Prostate gland (tissue), 2 donors: Measurements from ENCODE around the gene MAPKAP1. TPM values are rescaled to one million over a fixed set of nuclear protein-coding genes. Genes with fewer than 3 reads are reported as not detected.

Experiments
- DNase-seq: peaks from one replicate; pipeline ENCODE4 v3.0.0-alpha.2; 2019; ENCODE audit warnings: low spot score
- H3K27ac ChIP-seq, 2 donors: fragments of 200-600 bp; sonication (generic); 2 replicates each; pipeline ENCODE4 v1.5.1; 2017 to 2019
- H3K27me3 ChIP-seq: fragments of 200-600 bp; sonication (generic); replicated peaks from 2 replicates; pipeline ENCODE4 v1.5.1; 2019; ENCODE audit not compliant: insufficient read depth
- H3K36me3 ChIP-seq, 2 donors: fragments of 200-600 bp; sonication (generic); 1 replicate in 1 of 2; 2 replicates in 1 of 2; pipeline versions ENCODE4 v1.5.1 to v1.8.1; 2017 to 2019
- H3K4me1 ChIP-seq: fragments of 200-600 bp; sonication (generic); replicated peaks from 2 replicates; pipeline ENCODE4 v1.5.1; 2019
- H3K4me3 ChIP-seq, 2 donors: fragments of 200-600 bp; sonication (generic); 2 replicates each; pipeline ENCODE4 v1.5.1; 2017 to 2019
- H3K9me3 ChIP-seq: fragments of 200-600 bp; sonication (generic); 2 replicates; pipeline ENCODE4 v1.5.1; 2017
- POLR2A ChIP-seq: fragments of 450-650 bp; IDR thresholded peaks from one replicate; pipeline ENCODE4 v1.6.1; 2016; ENCODE audit warnings: antibody characterized with exemption, mild to moderate bottlenecking
- POLR2AphosphoS5 ChIP-seq: sonication (generic); formaldehyde crosslinking; IDR thresholded peaks from one replicate; pipeline ENCODE4 v1.6.1; 2017; ENCODE audit warnings: antibody characterized with exemption
- WGBS: methylation state at CpG from one replicate; pipeline ENCODE4 v1.1.5; 2018; 5-methylcytosine and 5-hydroxymethylcytosine counted together
- intact Hi-C: fragments of 100-400 bp; cut with DNase I; formaldehyde crosslinking; loops from one replicate; pipeline ENCODE4 v1.14.2; 2022
- total RNA-seq, 2 donors: library from RNA; depleted of rRNA; stranded (reverse); fragments of >200 nt; gene quantifications; one replicate each; pipeline ENCODE4 v1.1.0, GENCODE V29; 2016
- TF ChIP-seq, protein P1 (sequence below), 4 experiments: fragments of 200-600 bp in 2 of 4; fragments of 450-650 bp in 2 of 4; sonication (generic) in 2 of 4; IDR thresholded peaks; 1 replicate in 3 of 4; 2 replicates in 1 of 4; pipeline ENCODE4 v1.5.1; 2016 to 2019; ENCODE audit warnings: antibody characterized with exemption in 4 of 4, mild to moderate bottlenecking in 2 of 4, moderate library complexity in 2 of 4

MAPKAP1 gene
- total RNA-seq, 2 donors from 2014 or later: 62.4 to 91.2 TPM

GRCh38 chr9:125659201-125659840 is 47.7 kb downstream of the MAPKAP1 start:
- H3K36me3 ChIP-seq: no peaks in the 10 kb centered on the region
- no peaks in the 10 kb centered on the region for H3K9me3 ChIP-seq
- H3K4me1 ChIP-seq: no peaks in the 10 kb centered on the region
- TF ChIP-seq POLR2A: no peak
- TF ChIP-seq, protein P1, sequence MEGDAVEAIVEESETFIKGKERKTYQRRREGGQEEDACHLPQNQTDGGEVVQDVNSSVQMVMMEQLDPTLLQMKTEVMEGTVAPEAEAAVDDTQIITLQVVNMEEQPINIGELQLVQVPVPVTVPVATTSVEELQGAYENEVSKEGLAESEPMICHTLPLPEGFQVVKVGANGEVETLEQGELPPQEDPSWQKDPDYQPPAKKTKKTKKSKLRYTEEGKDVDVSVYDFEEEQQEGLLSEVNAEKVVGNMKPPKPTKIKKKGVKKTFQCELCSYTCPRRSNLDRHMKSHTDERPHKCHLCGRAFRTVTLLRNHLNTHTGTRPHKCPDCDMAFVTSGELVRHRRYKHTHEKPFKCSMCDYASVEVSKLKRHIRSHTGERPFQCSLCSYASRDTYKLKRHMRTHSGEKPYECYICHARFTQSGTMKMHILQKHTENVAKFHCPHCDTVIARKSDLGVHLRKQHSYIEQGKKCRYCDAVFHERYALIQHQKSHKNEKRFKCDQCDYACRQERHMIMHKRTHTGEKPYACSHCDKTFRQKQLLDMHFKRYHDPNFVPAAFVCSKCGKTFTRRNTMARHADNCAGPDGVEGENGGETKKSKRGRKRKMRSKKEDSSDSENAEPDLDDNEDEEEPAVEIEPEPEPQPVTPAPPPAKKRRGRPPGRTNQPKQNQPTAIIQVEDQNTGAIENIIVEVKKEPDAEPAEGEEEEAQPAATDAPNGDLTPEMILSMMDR (IDR thresholded peaks at IDR 0.05): no peak
- intact Hi-C loops: no loop called here
- no peak for DNase-seq
- 71% methylated on average over 2 of the region's 2 CpGs for WGBS
- H3K27me3 ChIP-seq: no peaks in the 10 kb centered on the region
- no peak overlapping the region for H3K4me3 ChIP-seq
- H3K27ac ChIP-seq: no peak overlapping the region

GRCh38 chr9:125656560-125656959 is 50.4 kb downstream of the MAPKAP1 start:
- H3K4me1 ChIP-seq: no peaks in the 10 kb centered on the region
- intact Hi-C loops: no loop called here
- WGBS: 69% methylated on average over 3 of the region's 3 CpGs
- no peaks in the 10 kb centered on the region for H3K9me3 ChIP-seq
- H3K27ac ChIP-seq: no peak overlapping the region
- TF ChIP-seq POLR2AphosphoS5: no peak
- TF ChIP-seq, protein P1 (IDR thresholded peaks at IDR 0.05): no peak
- no peak for TF ChIP-seq POLR2A
- H3K27me3 ChIP-seq: no peaks in the 10 kb centered on the region
- DNase-seq: no peak
- no peaks in the 10 kb centered on the region for H3K36me3 ChIP-seq
- H3K4me3 ChIP-seq: no peak overlapping the region

- 69% methylated on average over 5 of the region's 5 CpGs for WGBS
- H3K36me3 ChIP-seq: no peaks in the 10 kb centered on the region
- no peak overlapping the region for H3K4me3 ChIP-seq
- intact Hi-C loops: no loop called here
- no peaks in the 10 kb centered on the region for H3K27me3 ChIP-seq
- TF ChIP-seq POLR2A (no peak), POLR2AphosphoS5 (no peak)
- TF ChIP-seq, protein P1 (IDR thresholded peaks at IDR 0.05): no peak
- no peak for DNase-seq
- no peaks in the 10 kb centered on the region for H3K9me3 ChIP-seq
- H3K27ac ChIP-seq: no peak overlapping the region
- H3K4me1 ChIP-seq: no peaks in the 10 kb centered on the region
These were observed 51.2 kb downstream of the MAPKAP1 start for GRCh38 chr9:125655691-125656410.

DNA sequence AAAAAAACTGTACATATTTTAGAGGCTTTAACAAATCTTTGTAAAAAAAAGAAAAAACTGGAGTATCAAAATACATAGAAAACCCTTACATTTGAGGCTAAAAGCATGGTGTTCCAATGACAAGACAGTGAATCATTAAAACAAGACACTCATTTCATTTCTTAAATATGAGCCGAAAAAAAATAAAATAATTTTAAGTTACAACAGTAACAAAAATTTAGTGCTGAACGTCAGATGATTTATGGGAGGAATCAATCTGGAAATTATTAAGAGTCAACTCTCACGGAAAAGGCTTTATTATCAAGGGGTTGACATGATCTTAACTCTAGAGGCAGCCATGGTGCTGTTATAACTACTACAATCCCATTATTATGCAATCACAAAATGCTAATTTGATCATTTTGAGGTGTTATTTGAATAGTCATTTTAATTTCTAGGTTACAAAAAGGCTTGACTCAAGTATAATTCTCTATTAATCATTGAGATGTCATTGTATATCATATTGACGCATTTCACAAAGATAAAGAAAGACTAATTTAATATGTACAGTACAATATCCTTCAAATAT is 51.9 kb downstream of the MAPKAP1 start:
- intact Hi-C loops: no loop called here

More for the DNA sequence above, 51.9 kb downstream of the MAPKAP1 start:
- H3K36me3 ChIP-seq: no peaks in the 10 kb centered on the region
- no peak overlapping the region for H3K4me3 ChIP-seq
- no peaks in the 10 kb centered on the region for H3K4me1 ChIP-seq
- DNase-seq: no peak
- H3K27ac ChIP-seq: no peak overlapping the region
- no peaks in the 10 kb centered on the region for H3K9me3 ChIP-seq
- H3K27me3 ChIP-seq: no peaks in the 10 kb centered on the region
- 90% methylated on average over 4 of the region's 4 CpGs for WGBS
- no peak for TF ChIP-seq POLR2AphosphoS5
- TF ChIP-seq POLR2A: no peak
- TF ChIP-seq, protein P1 (IDR thresholded peaks at IDR 0.05): no peak
